Ascending aorta (tissue), 2 donors: ENCODE data around the gene LRP1B. TPM values are rescaled to one million over a fixed set of nuclear protein-coding genes. Genes with fewer than 3 reads are reported as not detected.

ENCODE experiments used
- DNase-seq, 2 donors: peaks; one replicate each; pipeline ENCODE4 v3.0.0-alpha.2; 2019; ENCODE audit warnings: low spot score in 2 of 2
- H3K27ac ChIP-seq, 2 donors: fragments of 200-600 bp; sonication (generic); one replicate each; pipeline ENCODE4 v1.5.1; 2016 to 2017; ENCODE audit warnings: mild to moderate bottlenecking in 1 of 2
- H3K27me3 ChIP-seq: fragments of 200-600 bp; sonication (generic); one replicate; pipeline ENCODE4 v1.5.1; 2017
- H3K36me3 ChIP-seq, 2 donors: fragments of 200-600 bp; sonication (generic); one replicate each; pipeline ENCODE4 v1.5.1; 2016
- H3K4me1 ChIP-seq, 2 donors: fragments of 200-600 bp; sonication (generic); one replicate each; pipeline ENCODE4 v1.5.1; 2016 to 2017; ENCODE audit warnings: mild to moderate bottlenecking in 1 of 2
- H3K4me3 ChIP-seq, 2 donors: fragments of 200-600 bp; sonication (generic); one replicate each; pipeline ENCODE4 v1.5.1; 2016 to 2017; ENCODE audit warnings: mild to moderate bottlenecking in 1 of 2
- H3K9me3 ChIP-seq, 2 donors: fragments of 200-600 bp; sonication (generic); one replicate each; pipeline ENCODE4 v1.5.1; 2016
- CTCF ChIP-seq, 3 experiments: fragments of 200-600 bp in 2 of 3; fragments of 450-650 bp in 1 of 3; sonication (generic) in 2 of 3; IDR thresholded peaks; one replicate each; pipeline ENCODE4 v1.5.1; 2016 to 2019; ENCODE audit warnings: antibody characterized with exemption in 3 of 3, mild to moderate bottlenecking in 1 of 3, moderate library complexity in 1 of 3
- intact Hi-C: fragments of 100-400 bp; cut with DNase I; formaldehyde crosslinking; loops from one replicate; pipeline ENCODE4 v1.15.1; 2023
- total RNA-seq: library from RNA; depleted of rRNA; stranded (reverse); fragments of >200 nt; gene quantifications from one replicate; pipeline ENCODE4 v1.1.0, GENCODE V29; 2016

The LRP1B gene
- total RNA-seq, 1 donor from 2014 or later = not detected

- no peak for DNase-seq
- Histone ChIP-seq H3K4me1 (no peaks in the 10 kb centered on the region), H3K4me3 (no peak overlapping the region), H3K36me3 (no peaks in the 10 kb centered on the region), H3K27ac (no peak overlapping the region), H3K9me3 (no peaks in the 10 kb centered on the region), H3K27me3 (no peaks in the 10 kb centered on the region)
- TF ChIP-seq CTCF (IDR thresholded peaks at IDR 0.05) = no peak
- intact Hi-C loops = no loop called here
Measured at GRCh38 chr2:141560723-141561122, 570.1 kb downstream of the LRP1B start.

DNA sequence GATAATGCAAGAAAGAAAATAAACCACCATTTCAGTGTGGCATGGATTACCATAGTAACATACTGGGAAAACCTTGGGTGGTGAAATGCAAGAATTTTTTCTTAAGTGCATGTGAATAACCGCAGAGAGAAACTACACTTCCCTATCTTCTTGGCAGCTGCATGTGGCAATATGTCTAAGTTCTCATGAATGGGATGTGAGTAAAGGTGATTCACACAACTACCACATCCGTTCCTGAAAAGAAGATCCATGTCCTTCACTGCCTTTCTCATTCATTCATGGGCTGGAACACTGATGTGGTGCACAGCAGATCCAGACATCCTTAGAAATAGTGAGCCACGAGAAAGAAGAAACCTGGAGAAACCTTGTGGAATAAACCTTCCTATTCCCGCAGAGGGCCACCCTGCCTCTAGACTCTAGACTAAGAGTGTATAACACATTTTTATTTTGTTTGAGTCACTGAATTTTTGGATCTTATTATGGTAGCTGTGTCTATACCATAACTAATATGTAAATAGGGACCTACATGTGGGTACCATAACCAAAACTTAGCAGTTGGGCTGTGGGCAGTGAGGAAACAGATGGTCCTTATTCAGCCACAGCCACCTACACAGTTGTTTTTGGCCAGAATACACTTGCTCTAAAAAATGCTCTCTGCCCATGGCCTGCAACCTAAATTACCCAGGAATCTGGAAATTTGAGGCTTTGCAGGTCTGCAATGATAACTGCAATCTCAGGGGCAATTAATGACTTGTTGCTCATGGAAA, 573.3 kb downstream of the LRP1B start:
- Histone ChIP-seq H3K4me1 (no peaks in the 10 kb centered on the region), H3K4me3 (no peak overlapping the region), H3K9me3 (no peaks in the 10 kb centered on the region), H3K27me3 (no peaks in the 10 kb centered on the region), H3K27ac (no peak overlapping the region), H3K36me3 (no peaks in the 10 kb centered on the region)
- DNase-seq = no peak
- TF ChIP-seq CTCF (IDR thresholded peaks at IDR 0.05) = no peak
- intact Hi-C loops = no loop called here

DNA sequence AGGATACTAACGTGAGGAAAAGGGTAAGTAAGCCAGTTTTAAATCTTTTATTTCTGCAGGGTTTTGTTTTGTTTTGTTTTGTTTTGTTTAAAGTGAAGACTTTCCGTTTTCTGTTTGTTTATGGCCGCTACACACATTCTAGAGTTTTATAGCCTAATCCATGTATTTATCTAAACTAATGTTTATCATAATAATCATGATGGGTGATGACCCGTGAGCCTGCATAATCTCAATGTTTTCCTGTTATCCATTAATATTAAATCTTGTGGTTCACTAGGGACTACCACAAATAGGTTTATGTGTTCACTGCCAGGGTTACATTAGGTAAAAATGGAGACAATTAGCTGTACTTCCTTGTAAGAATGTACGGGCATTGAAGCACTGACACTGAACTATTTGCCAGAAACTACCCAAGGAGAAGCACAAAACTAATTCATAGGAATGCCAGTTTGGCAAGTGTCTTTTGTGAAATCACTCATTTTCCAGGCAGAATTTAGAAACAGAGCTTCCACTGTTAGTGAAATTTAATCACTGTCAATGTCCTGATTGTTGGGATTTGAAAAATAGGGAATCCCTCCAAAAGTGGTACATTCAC, 574.8 kb downstream of the LRP1B start:
- no peaks in the 10 kb centered on the region for H3K27me3 ChIP-seq
- H3K9me3 ChIP-seq = no peaks in the 10 kb centered on the region
- no peak overlapping the region for H3K4me3 ChIP-seq
- H3K4me1 ChIP-seq = no peaks in the 10 kb centered on the region
- no peaks in the 10 kb centered on the region for H3K36me3 ChIP-seq
- no peak for DNase-seq
- intact Hi-C loops = no loop called here
- no peak for TF ChIP-seq CTCF (IDR thresholded peaks at IDR 0.05)
- H3K27ac ChIP-seq = no peak overlapping the region

DNA sequence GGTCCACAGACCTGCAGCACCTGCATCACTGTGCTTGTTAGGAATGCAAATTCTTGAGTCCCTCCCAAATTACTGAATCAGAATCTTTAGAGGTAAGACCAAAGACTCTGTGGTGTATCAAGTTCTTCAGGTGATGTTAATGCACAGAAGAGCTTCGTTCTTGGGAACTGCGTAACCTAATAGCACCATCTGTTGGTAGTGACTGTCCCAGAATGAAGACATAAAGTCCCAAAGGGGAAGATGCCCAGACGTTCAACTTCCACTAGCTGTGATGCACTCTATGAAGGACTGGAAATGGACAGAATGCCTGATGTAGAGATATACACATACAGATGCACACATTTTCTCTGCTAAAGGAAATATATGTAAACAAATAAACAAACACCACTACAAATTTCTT, 576.0 kb downstream of the LRP1B start:
- Histone ChIP-seq H3K27me3 (no peaks in the 10 kb centered on the region), H3K27ac (no peak overlapping the region), H3K4me1 (no peaks in the 10 kb centered on the region), H3K36me3 (no peaks in the 10 kb centered on the region), H3K4me3 (no peak overlapping the region), H3K9me3 (no peaks in the 10 kb centered on the region)
- intact Hi-C loops = no loop called here
- TF ChIP-seq CTCF (IDR thresholded peaks at IDR 0.05) = no peak
- no peak for DNase-seq

DNA sequence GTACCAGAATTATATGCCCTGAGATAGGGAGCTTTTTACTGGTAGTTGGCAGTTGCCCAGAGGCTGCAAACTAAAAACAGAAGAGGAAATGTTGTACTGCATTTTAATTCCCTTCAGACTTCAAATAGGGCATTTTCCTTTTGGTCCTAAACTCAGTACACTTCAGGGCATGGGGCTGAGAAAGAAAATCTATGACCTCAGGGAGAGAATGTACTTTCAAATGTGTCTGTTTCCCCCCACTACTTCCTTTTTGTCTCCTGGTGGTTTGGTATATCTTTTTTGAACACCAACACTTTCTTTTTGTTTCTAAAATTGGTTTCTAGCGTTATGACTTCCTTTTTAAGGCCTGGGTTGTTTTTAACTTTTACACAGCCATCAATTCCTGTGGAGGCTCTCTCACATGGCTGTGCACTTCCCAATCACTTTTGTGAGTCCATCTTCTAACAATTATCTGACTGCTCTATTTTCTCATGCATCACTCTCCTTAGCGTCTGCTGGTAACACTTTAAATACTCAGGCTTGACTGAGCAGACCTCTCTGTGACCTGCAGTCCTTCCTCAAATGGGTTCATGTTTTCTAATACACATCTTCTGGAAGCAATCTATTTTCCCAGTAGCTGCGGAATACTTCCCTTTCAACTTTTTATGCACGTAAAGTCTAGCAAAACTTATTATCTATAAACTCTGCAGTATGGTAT, 596.0 kb downstream of the LRP1B start:
- H3K27ac ChIP-seq = no peak overlapping the region
- H3K9me3 ChIP-seq = no peaks in the 10 kb centered on the region
- intact Hi-C loops = no loop called here
- TF ChIP-seq CTCF (IDR thresholded peaks at IDR 0.05) = no peak
- H3K27me3 ChIP-seq = no peaks in the 10 kb centered on the region
- no peaks in the 10 kb centered on the region for H3K36me3 ChIP-seq
- H3K4me1 ChIP-seq = no peaks in the 10 kb centered on the region
- no peak for DNase-seq
- H3K4me3 ChIP-seq = no peak overlapping the region
